DOHH2 (cell line): ENCODE results near the gene RGPD3.
"Not testable (repeated sequence)": the region's sequence is repeated elsewhere in the genome, so short reads cannot be mapped to it uniquely, and the experiment has no call there.

Experiments
- H3F3A ChIP-seq: fragments of 200-600 bp; sonication (generic), shearing (Covaris generic); 2 replicates; pipeline ENCODE4 v1.6.0; 2016; ENCODE audit warnings: antibody characterized with exemption, mild to moderate bottlenecking; ENCODE audit not compliant: control insufficient read depth, insufficient read depth
- H3K27ac ChIP-seq: fragments of 200-600 bp; sonication (generic); 2 replicates; pipeline ENCODE4 v1.5.1; 2014; ENCODE audit warnings: low read depth, mild to moderate bottlenecking, low read length, moderate library complexity
- H3K27me3 ChIP-seq: fragments of 200-600 bp; sonication (generic); 2 replicates; pipeline ENCODE4 v1.6.1; 2014; ENCODE audit warnings: mild to moderate bottlenecking, low read length, mixed read lengths; ENCODE audit not compliant: control insufficient read depth
- H3K36me3 ChIP-seq: fragments of 200-600 bp; sonication (generic); 2 replicates; pipeline ENCODE4 v1.6.1; 2014; ENCODE audit warnings: mild to moderate bottlenecking, low read length, moderate library complexity, mixed read lengths; ENCODE audit not compliant: control insufficient read depth
- H3K4me1 ChIP-seq: fragments of 200-600 bp; sonication (generic); 2 replicates; pipeline ENCODE4 v1.6.1; 2014; ENCODE audit warnings: mild to moderate bottlenecking, low read length, mixed read lengths; ENCODE audit not compliant: control insufficient read depth
- H3K4me2 ChIP-seq: fragments of 200-600 bp; sonication (generic); 2 replicates; pipeline ENCODE4 v1.6.0; 2014; ENCODE audit warnings: mild to moderate bottlenecking, low read length, moderate library complexity
- H3K4me3 ChIP-seq: fragments of 200-600 bp; sonication (generic); 2 replicates; pipeline ENCODE4 v1.5.1; 2014; ENCODE audit warnings: mild to moderate bottlenecking, low read length, mixed read lengths
- H3K79me2 ChIP-seq: fragments of 200-600 bp; sonication (generic); 2 replicates; pipeline ENCODE4 v1.6.1; 2014; ENCODE audit warnings: mild to moderate bottlenecking, low read length, mixed read lengths; ENCODE audit not compliant: control insufficient read depth
- H3K9me2 ChIP-seq: fragments of 200-600 bp; sonication (generic); replicated peaks from 2 replicates; pipeline ENCODE4 v1.6.1; 2014; ENCODE audit warnings: mild to moderate bottlenecking, low read length, mixed read lengths; ENCODE audit not compliant: control insufficient read depth
- H3K9me3 ChIP-seq: fragments of 200-600 bp; sonication (generic); 2 replicates; pipeline ENCODE4 v1.6.1; 2014; ENCODE audit warnings: antibody characterized with exemption, low read length, mixed read lengths; ENCODE audit not compliant: control insufficient read depth, insufficient read depth
- H4K20me1 ChIP-seq: fragments of 200-600 bp; sonication (generic); 2 replicates; pipeline ENCODE4 v1.6.0; 2014; ENCODE audit warnings: low read depth, mild to moderate bottlenecking, antibody characterized with exemption, low read length, moderate library complexity; ENCODE audit not compliant: control insufficient read depth, insufficient read depth
- EZH2phosphoT487 ChIP-seq: fragments of 200-600 bp; sonication (generic); IDR thresholded peaks from 2 replicates; pipeline ENCODE4 v1.6.1; 2017; ENCODE audit warnings: borderline replicate concordance, mild to moderate bottlenecking, antibody characterized with exemption, low read length, moderate library complexity, mixed read lengths
- TF ChIP-seq, protein P1 (sequence below): fragments of 200-600 bp; sonication (generic); IDR thresholded peaks from one replicate; pipeline ENCODE4 v1.5.1; 2014; ENCODE audit warnings: antibody characterized with exemption, mild to moderate bottlenecking, low read depth, low read length; ENCODE audit not compliant: poor library complexity, severe bottlenecking

RGPD3 gene

DNA sequence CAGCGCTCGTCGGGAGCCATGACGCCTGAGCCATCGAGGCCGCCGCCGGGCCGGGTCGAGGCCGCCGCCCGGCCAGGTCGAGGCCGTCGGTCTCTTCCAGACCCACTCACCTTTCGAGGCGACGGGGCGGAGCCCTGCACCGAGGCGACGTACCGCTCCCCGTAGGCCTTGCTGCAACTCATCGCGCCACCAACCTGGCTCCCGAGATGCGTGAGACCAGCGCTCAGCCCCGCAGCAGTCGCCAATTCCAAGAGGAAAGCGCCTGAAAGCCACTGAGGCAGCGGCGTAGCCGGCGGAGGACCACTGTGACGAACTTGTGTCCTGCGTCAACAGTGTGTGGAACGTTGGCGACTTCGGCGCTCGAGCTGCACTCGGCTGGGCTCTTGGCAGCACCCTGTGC, at the start of gene RGPD3:
Gene RGPD3, minus strand, starts transcription at position 307 of the 400 bp plus-strand sequence. Its CDS starts 125 bp downstream, at position 182.
- not testable (repeated sequence) for H3F3A ChIP-seq

DNA sequence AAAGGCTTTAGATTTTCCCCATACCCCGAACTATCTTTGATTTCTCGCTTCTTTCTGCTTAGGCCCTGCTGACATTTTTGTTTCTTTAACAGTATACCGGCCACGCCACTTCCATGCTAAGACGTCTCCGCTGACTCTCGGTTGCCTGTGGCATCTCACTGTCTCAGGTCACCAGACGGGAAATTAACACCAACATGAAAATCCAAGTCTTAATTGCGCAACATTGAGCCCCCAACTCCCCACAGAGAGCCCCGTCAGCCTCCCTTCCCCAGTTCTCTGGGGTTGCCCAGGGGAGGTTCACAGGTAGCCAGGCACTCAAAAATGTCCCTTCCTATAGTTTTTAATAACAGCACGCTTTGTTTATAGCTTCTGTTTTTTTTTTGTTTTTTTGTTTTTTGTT, 49.1 kb upstream of the RGPD3 start:
- Histone ChIP-seq H3K9me3 (no peaks in the 10 kb centered on the region), H4K20me1 (no peaks in the 10 kb centered on the region), H3K27ac (no peak overlapping the region), H3K4me3 (no peak overlapping the region), H3K27me3 (no peaks in the 10 kb centered on the region), H3F3A (no peaks in the 10 kb centered on the region), H3K4me2 (no peak overlapping the region), H3K9me2 (no peaks in the 10 kb centered on the region), H3K79me2 (no peaks in the 10 kb centered on the region), H3K36me3 (no peaks in the 10 kb centered on the region), H3K4me1 (no peaks in the 10 kb centered on the region)
- no peak for TF ChIP-seq EZH2phosphoT487
- TF ChIP-seq, protein P1, sequence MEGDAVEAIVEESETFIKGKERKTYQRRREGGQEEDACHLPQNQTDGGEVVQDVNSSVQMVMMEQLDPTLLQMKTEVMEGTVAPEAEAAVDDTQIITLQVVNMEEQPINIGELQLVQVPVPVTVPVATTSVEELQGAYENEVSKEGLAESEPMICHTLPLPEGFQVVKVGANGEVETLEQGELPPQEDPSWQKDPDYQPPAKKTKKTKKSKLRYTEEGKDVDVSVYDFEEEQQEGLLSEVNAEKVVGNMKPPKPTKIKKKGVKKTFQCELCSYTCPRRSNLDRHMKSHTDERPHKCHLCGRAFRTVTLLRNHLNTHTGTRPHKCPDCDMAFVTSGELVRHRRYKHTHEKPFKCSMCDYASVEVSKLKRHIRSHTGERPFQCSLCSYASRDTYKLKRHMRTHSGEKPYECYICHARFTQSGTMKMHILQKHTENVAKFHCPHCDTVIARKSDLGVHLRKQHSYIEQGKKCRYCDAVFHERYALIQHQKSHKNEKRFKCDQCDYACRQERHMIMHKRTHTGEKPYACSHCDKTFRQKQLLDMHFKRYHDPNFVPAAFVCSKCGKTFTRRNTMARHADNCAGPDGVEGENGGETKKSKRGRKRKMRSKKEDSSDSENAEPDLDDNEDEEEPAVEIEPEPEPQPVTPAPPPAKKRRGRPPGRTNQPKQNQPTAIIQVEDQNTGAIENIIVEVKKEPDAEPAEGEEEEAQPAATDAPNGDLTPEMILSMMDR: no peak

More for the DNA sequence above, at the start of gene RGPD3:
- not testable (repeated sequence) for H3K4me3 ChIP-seq, H3K4me2 ChIP-seq, H3K9me2 ChIP-seq, H3K27ac ChIP-seq, H3K27me3 ChIP-seq, H3K36me3 ChIP-seq, H3K79me2 ChIP-seq, H3K9me3 ChIP-seq, H4K20me1 ChIP-seq, H3K4me1 ChIP-seq

DNA sequence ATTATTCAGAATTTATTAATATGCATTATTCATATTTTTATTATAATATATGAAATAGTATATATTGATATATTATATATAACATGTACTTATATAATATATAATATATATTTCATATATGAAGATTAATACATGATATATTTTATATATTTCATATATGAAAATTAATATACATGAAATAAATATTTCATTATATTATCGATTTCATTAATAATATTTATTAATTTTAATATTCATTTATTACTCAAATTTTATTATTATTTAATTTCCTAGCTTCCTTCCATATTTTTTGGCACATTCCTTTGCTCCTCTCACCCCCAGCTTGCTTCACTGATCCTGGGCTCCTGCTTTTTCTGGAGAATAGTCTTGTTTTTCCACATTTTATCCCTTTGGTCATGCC, 48.7 kb upstream of the RGPD3 start:
- Histone ChIP-seq H3K4me2 (no peak overlapping the region), H3K79me2 (no peaks in the 10 kb centered on the region), H3K27ac (no peak overlapping the region), H3K4me3 (no peak overlapping the region), H3K4me1 (no peaks in the 10 kb centered on the region), H3K9me3 (no peaks in the 10 kb centered on the region), H3K36me3 (no peaks in the 10 kb centered on the region), H4K20me1 (no peaks in the 10 kb centered on the region), H3F3A (no peaks in the 10 kb centered on the region), H3K27me3 (no peaks in the 10 kb centered on the region), H3K9me2 (no peaks in the 10 kb centered on the region)
- TF ChIP-seq, protein P1: no peak
- TF ChIP-seq EZH2phosphoT487: no peak

DNA sequence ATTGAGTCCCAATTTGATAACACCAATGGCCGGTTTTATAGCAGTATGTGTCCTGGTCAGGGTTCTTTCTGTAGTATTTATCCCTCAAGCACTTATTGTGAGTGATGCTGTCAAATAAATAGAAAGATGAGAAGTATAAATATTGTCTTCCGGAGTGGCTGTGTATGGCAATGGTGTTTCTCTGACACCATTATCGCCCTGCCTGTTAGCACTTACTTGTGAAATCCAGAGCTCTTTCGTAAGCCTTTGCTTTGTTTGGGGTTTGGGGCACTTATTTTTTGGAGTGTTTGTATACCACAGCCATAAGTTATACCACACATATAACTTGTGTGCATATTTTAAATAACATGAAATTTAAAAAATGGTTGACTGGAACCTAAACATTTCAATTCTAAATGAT, 48.2 kb upstream of the RGPD3 start:
- no peaks in the 10 kb centered on the region for H4K20me1 ChIP-seq
- H3K9me3 ChIP-seq: no peaks in the 10 kb centered on the region
- no peaks in the 10 kb centered on the region for H3F3A ChIP-seq
- H3K4me2 ChIP-seq: no peak overlapping the region
- H3K9me2 ChIP-seq: no peaks in the 10 kb centered on the region
- H3K36me3 ChIP-seq: no peaks in the 10 kb centered on the region
- no peaks in the 10 kb centered on the region for H3K4me1 ChIP-seq
- no peaks in the 10 kb centered on the region for H3K27me3 ChIP-seq
- H3K4me3 ChIP-seq: no peak overlapping the region
- no peak overlapping the region for H3K27ac ChIP-seq
- no peaks in the 10 kb centered on the region for H3K79me2 ChIP-seq
- TF ChIP-seq, protein P1: no peak
- no peak for TF ChIP-seq EZH2phosphoT487

DNA sequence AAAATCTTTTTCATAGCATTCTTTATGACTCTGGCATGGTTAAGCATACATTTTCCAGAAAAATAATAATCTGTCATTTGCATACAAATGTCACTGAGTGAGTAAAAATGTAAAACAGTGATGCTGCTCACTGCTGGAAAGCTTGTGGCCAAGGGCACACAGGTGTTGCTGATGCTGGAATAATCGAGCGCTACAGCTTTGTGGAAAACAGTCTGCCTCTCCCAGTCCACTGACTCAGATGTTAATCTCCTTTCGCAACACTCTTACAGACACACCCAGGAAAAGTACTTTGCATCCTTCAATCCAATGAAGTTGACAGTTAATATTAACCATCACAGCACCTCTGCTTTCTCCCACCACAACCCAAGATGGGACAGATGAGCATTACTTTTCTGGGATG, 46.6 kb upstream of the RGPD3 start:
- not testable (repeated sequence) for H3K79me2 ChIP-seq, H3K27me3 ChIP-seq, H3F3A ChIP-seq, H4K20me1 ChIP-seq, H3K36me3 ChIP-seq, H3K4me1 ChIP-seq, H3K9me3 ChIP-seq, H3K4me2 ChIP-seq, H3K27ac ChIP-seq, H3K4me3 ChIP-seq, H3K9me2 ChIP-seq

DNA sequence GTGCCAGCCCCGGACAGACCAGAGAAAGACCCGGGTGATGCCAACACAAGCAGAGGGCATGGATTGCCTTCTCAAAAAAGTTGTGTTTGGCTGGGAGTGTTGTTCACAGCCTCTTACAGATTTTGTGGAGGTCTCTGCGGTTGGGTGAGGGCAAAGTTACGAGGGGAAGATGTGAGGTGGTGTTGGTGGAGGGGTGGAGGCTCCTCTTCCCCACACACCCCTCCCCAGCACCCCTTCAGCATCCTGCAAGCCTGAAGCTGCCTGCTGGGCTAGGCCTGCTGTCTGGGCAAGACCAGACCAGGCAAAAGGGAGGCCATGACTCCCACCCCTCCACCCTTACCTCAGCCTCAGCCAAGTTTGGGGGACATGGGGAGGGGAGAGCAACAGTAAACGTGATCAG, 45.2 kb upstream of the RGPD3 start:
- H3F3A ChIP-seq, H3K27me3 ChIP-seq, H3K27ac ChIP-seq, H3K36me3 ChIP-seq, H4K20me1 ChIP-seq, H3K4me1 ChIP-seq, H3K4me3 ChIP-seq, H3K4me2 ChIP-seq, H3K9me2 ChIP-seq, H3K9me3 ChIP-seq, H3K79me2 ChIP-seq: not testable (repeated sequence)
